Fibroblast of lung (primary cell): Measurements from ENCODE around the gene FRMD4A.

Source experiments
- EZH2 ChIP-seq: IDR thresholded peaks from 2 replicates; pipeline ENCODE4 v1.5.1; 2012; ENCODE audit warnings: low read length, control low read depth, mild to moderate bottlenecking; ENCODE audit errors: missing control alignments
- TF ChIP-seq, protein P1 (sequence below), 2 donors: IDR thresholded peaks in 1 of 2; conservative IDR thresholded peaks in 1 of 2; 1 replicate in 1 of 2; 2 replicates in 1 of 2; pipeline ENCODE4 v1.5.1; 2011 to 2012; ENCODE audit warnings: low read length in 2 of 2, control low read depth in 1 of 2, inconsistent platforms in 1 of 2, low read depth in 1 of 2, mild to moderate bottlenecking in 1 of 2

DNA sequence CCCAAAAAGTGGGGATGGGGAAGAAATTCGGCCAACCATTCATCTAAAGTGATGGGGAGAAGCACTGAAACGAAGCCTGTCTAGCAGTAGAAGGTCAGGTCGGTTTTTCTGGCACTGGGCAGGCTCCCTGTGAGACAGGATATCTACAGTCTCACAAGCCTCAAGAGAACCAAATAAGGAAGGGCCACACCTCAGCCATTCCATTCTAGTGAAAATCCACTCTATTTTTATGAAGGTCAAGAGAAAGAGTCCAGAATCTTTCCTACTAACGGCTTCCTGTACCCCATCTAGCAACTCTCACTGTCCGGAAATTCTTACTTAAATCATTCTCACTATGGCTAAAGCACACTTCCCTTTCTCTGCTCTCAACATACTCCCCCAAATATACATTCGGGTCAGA lies 476.9 kb downstream of the FRMD4A start:
- TF ChIP-seq, protein P1, sequence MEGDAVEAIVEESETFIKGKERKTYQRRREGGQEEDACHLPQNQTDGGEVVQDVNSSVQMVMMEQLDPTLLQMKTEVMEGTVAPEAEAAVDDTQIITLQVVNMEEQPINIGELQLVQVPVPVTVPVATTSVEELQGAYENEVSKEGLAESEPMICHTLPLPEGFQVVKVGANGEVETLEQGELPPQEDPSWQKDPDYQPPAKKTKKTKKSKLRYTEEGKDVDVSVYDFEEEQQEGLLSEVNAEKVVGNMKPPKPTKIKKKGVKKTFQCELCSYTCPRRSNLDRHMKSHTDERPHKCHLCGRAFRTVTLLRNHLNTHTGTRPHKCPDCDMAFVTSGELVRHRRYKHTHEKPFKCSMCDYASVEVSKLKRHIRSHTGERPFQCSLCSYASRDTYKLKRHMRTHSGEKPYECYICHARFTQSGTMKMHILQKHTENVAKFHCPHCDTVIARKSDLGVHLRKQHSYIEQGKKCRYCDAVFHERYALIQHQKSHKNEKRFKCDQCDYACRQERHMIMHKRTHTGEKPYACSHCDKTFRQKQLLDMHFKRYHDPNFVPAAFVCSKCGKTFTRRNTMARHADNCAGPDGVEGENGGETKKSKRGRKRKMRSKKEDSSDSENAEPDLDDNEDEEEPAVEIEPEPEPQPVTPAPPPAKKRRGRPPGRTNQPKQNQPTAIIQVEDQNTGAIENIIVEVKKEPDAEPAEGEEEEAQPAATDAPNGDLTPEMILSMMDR (conservative IDR thresholded peaks at IDR 0.05 in 1 of 2, IDR thresholded peaks at IDR 0.05 in 1 of 2; ENCODE audit: low read depth in 1 of 2, low read length in 2 of 2): no peak
- TF ChIP-seq EZH2: no peak
